ENCODE data around the gene YLPM1.
"Not testable (repeated sequence)": the region's sequence is repeated elsewhere in the genome, so short reads cannot be mapped to it uniquely, and the experiment has no call there.

The YLPM1 gene, protein sequence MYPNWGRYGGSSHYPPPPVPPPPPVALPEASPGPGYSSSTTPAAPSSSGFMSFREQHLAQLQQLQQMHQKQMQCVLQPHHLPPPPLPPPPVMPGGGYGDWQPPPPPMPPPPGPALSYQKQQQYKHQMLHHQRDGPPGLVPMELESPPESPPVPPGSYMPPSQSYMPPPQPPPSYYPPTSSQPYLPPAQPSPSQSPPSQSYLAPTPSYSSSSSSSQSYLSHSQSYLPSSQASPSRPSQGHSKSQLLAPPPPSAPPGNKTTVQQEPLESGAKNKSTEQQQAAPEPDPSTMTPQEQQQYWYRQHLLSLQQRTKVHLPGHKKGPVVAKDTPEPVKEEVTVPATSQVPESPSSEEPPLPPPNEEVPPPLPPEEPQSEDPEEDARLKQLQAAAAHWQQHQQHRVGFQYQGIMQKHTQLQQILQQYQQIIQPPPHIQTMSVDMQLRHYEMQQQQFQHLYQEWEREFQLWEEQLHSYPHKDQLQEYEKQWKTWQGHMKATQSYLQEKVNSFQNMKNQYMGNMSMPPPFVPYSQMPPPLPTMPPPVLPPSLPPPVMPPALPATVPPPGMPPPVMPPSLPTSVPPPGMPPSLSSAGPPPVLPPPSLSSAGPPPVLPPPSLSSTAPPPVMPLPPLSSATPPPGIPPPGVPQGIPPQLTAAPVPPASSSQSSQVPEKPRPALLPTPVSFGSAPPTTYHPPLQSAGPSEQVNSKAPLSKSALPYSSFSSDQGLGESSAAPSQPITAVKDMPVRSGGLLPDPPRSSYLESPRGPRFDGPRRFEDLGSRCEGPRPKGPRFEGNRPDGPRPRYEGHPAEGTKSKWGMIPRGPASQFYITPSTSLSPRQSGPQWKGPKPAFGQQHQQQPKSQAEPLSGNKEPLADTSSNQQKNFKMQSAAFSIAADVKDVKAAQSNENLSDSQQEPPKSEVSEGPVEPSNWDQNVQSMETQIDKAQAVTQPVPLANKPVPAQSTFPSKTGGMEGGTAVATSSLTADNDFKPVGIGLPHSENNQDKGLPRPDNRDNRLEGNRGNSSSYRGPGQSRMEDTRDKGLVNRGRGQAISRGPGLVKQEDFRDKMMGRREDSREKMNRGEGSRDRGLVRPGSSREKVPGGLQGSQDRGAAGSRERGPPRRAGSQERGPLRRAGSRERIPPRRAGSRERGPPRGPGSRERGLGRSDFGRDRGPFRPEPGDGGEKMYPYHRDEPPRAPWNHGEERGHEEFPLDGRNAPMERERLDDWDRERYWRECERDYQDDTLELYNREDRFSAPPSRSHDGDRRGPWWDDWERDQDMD (N-terminal part only)

DNA sequence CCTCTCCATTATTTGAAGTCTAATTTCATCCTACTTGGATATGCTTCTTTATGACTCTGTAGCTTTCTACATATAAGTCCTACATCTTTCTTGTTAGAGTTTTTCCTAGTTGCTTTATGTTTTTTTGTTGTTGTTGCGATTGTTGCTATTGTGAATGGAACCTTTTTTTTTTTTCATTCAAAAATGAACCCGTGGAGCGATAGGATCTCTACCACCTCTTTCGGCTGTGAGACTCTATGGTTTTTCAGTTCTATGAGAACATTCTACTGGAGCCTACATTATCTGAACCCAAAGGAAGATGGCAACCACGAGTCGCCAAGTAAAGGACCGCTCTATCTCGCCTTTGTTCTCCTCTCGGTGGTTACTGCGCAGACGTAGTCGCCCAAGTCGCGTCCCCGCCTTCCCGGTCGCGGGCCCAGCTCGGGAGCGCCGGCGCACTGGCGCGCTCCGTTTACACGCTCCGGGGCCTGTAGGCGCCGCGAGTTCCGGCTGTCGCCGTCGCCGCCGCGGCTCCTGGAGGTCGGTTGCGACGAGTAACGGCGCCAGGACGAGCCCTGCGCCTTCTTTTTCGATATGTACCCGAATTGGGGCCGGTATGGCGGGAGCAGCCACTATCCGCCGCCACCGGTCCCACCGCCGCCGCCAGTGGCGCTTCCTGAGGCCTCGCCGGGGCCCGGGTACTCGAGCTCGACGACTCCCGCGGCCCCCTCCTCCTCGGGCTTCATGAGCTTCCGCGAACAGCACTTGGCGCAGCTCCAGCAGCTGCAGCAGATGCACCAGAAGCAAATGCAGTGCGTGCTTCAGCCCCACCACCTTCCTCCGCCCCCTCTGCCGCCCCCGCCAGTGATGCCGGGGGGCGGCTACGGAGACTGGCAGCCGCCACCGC is at the start of gene YLPM1:
YLPM1 (plus strand) TSS at position 400 of the 886 bp plus-strand sequence; CDS start at position 574, 174 bp downstream.
- peak; percentile 96 for DNase-seq (ENCODE audit: low read depth, low spot score)

DNA sequence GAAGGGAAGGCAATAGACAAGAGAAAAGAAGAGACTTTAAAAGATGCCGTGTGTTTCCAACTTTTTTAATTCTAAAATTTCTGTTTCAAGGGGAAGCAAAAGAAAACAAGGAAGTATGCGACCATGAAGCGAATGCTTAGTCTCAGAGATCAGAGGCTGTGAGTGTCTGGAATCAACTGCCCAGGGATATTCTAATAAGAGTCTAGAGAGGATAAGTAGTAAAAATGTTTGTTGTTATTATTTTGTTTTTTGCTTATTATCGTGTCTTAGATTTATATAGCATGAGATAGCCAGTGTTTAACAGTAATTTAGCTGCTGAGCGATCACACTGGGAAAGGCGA is 49.8 kb upstream of the YLPM1 start:
- DNase-seq (ENCODE audit: low read depth, low spot score), result no peak

DNA sequence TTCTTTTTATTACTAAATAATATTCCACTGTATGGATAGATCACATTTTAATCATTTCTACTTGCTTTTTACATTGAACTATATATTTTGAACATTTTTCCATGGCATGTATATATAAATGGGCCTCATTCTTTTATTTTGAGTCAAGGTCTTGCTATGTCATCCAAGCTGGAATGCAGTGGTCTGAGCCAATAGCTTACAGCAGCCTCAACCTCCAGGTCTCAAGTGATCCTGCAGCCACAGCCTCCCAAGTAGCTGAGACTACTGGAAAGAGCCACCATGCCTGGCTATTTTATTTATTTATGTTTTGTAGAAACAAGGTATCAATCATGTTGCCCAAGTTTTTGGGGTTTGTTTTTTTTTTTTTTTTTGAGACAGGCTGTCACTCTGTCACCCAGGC is 42.6 kb upstream of the YLPM1 start:
- no peak for DNase-seq (ENCODE audit: low read depth, low spot score)

DNA sequence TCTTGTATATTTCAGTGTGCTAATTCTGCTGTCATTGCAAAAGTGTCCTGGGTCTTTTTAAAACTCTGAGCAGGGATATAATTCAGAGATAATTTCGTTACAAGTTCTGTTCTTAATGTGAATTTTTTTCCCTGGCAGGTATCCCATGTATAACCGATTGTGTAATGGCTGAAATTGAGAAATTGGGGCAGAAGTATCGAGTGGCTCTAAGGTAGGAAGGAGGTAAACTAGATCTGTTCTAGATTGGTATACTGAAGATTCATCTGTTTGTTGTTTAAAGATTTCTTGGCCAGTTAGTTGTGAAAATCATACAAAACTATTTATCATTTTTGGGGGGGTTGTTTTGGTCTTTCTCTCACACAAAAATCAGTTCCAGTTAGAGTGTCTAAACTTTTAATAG is 40.0 kb upstream of the YLPM1 start:
- DNase-seq (ENCODE audit: low read depth, low spot score), result no peak

DNA sequence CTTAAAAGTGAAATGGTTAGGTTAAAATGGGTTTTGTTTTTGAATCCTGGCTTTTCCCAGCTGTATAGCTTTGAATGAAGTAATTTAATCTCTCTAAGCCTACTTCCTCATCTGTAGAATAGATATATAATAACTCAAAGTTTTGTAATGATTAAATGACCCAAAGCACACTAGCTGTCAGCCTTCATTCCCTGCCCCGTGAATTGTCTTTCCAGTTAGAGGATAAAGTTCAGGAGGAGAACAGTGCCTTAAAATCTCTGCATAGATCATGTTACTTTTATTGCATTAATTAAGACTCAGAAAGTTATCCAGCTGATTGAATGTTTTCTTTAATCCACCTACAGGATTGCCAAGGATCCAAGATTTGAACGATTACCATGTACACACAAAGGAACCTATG is 30.7 kb upstream of the YLPM1 start:
- no peak for DNase-seq (ENCODE audit: low read depth, low spot score)

DNA sequence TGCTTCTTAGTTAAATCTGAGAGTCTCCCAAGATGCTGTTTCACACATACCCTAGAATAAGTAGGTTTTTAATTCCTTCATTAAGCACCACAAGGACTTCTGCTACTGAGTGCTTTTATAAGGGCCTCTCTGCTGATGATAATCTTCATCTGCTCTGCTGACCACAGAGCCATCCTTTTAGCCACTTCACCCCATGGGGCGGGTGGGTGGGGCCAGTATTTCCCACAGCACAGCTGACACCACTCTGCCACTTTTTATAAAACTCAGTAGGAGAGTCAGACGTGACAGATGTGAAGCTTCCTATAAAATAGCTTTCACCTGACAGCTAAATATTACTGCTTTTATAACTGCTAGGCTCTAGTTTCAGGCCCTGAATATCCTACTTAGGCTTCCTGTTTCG is 29.9 kb upstream of the YLPM1 start:
- no peak for DNase-seq (ENCODE audit: low read depth, low spot score)

DNA sequence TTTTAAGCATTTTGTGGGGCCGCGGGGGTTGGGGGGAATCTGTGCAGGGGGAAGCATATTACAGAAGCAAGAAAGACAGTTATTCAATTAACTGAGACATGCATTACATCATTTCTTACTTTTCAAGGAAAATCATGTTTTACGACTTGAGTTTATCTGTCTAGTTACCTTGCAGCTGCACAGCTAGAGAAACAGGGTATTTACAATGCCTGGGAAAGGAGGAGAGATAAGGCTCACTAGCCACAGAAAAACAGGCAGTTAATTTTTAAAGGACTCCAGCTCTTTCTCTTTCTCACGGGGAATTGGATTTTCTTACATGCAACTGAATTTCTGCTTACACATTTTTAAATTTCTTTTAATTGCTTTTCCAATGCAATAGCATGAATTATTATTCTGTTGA is 28.0 kb upstream of the YLPM1 start:
- DNase-seq (ENCODE audit: low read depth, low spot score), result no peak

DNA sequence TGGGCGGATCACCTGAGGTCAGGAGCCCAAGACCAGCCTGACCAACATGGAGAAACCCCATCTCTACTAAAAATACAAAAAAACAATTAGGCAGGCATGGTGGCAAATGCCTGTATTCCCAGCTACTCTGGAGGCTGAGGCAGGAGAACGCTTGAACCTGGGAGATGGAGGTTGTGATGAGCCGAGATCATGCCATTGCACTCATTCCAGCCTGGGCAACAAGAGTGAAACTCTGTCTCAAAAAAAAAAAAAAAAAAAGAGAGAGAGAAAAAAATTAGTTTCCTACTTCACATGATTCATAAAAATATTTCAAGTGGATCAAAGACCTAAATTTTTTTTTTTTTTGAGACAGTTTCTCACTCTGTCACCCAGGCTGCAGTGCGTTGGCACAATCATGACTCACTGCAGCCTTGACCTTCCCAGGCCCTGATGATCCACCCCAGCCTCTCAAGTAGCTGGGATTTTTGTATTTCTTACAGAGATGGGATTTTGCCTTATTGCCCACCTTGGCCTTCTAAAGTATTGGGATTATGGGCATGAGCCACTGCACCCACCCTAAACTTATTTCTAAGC is 25.3 kb upstream of the YLPM1 start:
- no peak for DNase-seq (ENCODE audit: low read depth, low spot score)

DNA sequence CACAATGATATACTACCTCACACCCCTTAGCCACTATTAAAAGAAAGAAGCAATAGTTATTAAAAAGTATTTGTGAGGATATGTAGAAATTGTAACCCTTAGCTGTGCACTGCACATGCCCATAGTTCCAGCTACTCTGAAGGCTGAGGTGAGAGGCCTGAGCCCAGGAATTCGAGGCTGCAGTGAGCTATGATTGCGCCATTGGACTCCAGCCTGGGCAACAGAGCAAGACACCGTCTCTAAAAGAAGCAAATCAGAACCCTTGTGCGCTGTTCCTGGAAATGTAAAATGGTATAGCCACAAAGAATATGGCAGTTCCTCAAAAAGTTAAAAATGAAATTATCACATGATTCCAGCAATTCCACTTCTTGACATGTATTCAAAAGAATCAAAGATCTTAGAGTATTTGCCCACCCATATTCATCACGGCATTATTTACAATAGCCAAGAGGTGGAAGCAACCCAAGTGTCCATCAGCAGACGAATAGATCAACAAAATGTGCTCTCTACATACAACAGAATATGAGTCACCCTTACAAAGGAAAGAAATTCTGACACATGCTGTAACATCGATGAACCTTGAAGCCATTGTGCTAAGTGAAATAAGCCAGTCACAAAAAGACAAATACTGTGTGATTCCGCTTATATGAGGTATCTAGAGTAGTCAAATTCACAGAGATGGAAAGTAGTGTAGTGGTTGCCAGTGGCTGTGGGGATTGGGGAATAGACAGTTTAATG is 23.7 kb upstream of the YLPM1 start:
- no peak for DNase-seq (ENCODE audit: low read depth, low spot score)

DNA sequence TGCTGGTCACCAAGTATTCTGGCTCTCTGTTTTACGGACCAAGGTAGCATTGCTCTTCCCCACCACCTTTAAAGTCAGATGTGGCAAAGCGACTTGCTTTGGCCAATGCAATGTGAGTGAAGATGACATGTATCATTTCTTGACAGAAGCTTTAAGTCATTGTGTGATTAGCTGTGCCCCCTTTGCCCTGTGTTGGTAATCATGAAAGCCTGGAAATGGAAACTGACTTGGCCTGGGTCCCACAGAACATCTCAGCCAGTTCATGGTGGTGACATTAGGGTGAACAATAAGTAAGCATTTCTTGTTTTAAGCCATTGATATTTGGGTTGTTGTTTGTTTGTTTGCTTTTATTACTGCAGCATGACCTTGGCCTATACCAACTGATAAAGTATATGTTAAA is 15.9 kb upstream of the YLPM1 start:
- no peak for DNase-seq (ENCODE audit: low read depth, low spot score)

DNA sequence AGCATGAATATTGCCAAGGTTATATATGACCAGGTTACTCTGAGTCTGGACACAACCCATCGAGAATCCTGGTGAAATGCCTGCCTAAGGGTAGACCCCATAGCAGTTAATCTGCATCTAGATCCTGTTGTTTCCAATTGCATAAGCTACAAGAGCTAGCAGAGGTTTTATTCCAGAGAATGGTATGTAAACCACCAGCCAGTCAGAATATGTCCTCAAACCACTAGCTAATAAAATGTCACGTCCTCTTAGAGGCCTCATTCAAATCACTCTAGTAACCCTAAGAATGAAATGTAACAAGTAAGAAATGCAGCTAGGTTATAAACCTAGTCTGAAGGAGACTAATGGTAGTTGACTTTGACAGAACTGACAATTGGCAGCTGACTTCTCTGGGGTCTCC is 9.0 kb upstream of the YLPM1 start:
- DNase-seq (ENCODE audit: low read depth, low spot score), result no peak

DNA sequence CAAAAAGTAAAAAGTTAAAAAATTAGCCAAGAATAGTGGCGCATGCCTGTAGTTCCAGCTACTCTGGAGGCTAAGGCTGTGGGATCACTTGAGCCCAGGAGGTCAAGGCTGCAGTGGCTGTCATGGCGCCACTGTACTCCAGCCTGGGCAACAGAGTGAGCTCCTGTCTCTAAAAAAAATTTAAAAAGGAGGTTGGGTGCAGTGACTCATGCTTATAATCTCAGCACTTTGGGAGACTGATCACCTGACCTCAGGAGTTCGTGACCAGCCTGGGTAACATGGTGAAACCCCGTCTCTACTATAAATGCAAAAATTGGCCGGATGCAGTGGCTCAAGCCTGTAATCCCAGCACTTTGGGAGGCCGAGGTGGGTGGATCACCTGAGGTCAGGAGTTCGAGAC is 8.2 kb upstream of the YLPM1 start:
- no peak for DNase-seq (ENCODE audit: low read depth, low spot score)

DNA sequence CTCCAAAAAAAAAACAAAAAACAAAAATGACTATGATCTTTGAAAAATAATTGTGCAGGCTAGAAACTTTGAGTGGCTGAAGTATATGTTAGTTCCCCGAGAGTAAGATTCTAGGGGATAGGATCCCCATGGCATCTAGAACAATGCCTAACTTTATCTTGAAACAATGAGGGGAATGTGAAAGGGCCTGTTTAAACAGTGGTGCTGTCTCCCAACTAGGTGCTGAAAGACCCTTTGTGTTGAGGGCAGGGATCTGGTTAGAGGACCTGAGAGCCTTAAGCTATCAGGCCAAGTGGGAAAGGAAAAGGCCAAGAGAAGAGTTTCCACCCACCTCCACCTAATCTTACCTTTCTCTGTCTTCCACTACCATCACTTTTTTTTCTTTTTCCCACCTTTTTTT is 6.8 kb upstream of the YLPM1 start:
- DNase-seq (ENCODE audit: low read depth, low spot score), result peak; percentile 15

DNA sequence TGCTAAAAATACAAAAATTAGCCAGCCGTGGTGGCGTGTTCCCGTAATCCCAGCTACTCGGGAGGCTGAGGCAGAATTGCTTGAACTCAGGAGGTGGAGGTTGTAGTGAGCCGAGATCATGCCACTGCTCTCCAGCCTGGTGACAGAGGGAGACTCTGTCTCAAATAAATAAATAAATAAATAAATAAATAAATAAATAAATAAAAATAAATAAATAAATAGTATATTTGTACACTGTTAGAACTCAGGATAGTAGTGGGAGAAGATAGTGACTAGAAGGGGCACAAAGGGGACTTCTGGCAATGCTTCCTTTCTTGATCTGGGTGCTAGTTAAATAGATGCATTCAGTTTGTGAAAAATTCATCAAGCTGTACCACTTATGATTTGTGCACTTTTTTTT is 4.6 kb upstream of the YLPM1 start:
- not testable (repeated sequence) for DNase-seq (ENCODE audit: low read depth, low spot score)

DNA sequence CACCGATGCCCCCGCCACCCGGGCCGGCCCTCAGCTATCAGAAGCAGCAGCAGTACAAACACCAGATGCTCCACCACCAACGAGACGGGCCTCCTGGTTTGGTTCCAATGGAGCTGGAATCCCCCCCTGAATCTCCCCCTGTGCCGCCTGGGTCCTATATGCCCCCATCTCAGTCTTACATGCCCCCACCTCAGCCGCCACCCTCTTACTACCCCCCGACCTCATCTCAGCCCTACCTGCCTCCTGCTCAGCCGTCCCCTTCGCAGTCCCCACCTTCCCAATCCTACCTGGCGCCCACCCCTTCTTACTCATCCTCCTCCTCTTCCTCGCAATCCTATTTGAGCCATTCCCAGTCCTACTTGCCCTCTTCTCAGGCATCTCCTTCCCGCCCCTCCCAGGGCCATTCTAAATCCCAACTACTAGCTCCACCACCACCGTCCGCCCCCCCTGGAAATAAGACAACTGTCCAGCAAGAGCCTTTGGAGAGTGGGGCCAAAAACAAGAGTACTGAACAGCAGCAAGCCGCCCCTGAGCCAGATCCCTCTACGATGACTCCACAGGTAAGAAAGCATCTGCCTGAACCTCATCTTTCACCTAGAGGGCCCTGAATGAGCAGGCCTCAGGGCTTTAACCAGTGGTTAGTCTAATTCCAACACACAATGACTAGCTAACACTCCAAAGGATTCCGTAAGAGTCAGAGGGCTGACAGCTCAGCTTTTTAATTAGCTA is 851 bp downstream of the YLPM1 start:
- DNase-seq (ENCODE audit: low read depth, low spot score), result peak; percentile 55

DNA sequence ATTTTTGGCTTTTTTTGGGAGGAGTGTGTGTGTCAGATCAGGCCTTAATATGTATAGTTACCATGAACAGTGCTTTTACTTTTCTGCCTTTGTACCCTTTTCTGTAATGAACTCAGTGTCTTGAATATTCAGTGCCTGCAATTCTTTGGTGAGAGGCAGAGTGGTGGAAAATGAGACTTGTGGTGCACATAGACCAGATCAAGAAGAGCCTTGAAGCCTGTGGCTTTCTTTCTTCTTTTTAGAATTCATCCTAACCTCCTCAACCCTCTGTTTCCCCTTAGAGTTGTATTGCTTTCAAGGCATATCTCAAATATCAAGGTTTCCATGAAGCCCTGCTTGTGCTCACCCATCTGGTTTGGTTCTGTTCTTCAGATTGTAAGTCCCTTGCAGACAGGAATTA is 2.6 kb downstream of the YLPM1 start:
- no peak for DNase-seq (ENCODE audit: low read depth, low spot score)

DNA sequence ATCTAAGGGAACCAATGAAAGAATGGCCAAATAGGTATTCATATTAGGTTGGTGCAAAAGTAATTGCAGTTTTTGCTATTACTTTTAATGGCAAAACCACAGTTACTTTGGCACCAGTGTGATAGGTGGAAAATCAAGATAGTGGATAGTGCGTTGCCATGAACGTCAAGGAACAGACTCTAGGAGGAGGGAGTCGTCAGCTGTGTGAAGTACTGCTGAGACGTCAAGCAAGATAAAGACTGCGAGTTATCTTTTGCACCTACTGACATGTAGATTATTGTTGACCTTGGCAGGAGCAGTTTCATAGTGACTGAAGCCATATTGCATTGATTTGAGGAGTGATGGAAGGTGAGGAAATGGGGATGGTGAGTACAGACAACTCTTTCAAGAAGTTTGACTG is 8.3 kb downstream of the YLPM1 start:
- no peak for DNase-seq (ENCODE audit: low read depth, low spot score)

DNA sequence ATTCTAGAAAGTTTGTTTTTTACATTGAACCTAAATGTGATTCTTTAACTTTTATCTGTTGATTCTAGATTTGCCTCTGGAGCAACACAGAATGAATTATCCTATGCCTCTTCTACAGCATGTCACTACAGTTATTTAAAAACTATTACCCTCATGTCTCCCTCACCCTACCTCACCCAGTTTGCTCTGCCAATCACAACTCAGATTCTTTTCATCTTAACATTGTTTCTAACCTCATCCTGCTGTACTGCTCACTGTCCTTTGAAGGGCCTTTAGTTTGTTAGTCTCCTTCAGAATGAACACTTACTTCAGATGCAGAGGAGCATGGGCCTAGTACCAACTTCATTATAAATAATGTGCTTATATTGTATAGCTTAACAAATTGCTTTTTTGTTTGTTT is 21.5 kb downstream of the YLPM1 start:
- DNase-seq (ENCODE audit: low read depth, low spot score), result no peak

DNA sequence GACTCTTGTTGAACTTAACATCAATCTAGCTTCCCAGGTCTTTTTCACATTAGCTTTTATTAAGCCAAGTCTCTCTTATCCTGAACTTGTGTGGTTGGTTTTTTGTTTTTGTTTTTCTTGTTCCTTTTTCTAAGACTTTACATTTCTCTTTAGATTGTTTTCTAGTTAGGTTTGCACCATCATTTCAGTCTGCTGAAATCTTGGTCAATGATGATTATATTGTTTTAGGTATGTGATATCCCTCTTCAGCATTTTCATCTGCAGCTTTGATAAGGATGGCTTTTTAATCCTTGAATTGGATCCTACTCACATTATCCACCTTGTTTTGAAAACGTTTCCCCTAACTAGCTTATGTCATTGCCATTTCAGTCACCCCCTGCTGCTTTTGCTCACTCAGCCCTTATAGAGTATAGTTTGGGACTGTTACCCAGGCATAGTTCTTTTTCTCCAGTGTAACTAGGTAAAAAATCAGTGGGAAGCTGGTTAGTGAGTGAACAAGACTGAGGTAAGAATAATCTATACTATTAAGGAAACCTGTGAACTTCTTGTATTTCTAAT is 22.0 kb downstream of the YLPM1 start:
- DNase-seq (ENCODE audit: low read depth, low spot score), result no peak
